Stimulated activated naive B cell treated with anti-CD40 and anti-IgM and Interleukin-4, amounts not matched to agents 10 μg/mL and 1 μg/mL and 100 μg/mL, for 72 hours (primary cell): ENCODE results near the gene CRYBA2.
A peak's percentile ranks its signal among the peaks of the same experiment; 100 is the strongest.

Experiments
- ATAC-seq, 2 donors: fragments of 150-1000 bp; cut with Tn5 transposase; replicated peaks; 2 replicates each; pipeline ENCODE4 v1.10.0; 2021; ENCODE audit warnings: moderate library complexity in 1 of 2
- DNase-seq: peaks from one replicate; pipeline ENCODE4 v3.0.0; 2021
- H3K27ac Mint-ChIP-seq: one replicate; pipeline ENCODE4 v1.8.0; 2022; ENCODE audit warnings: mild to moderate bottlenecking, mixed read lengths
- H3K27me3 Mint-ChIP-seq, 2 donors: one replicate each; pipeline ENCODE4 v1.8.0; 2022; ENCODE audit warnings: mixed read lengths in 2 of 2
- H3K36me3 Mint-ChIP-seq, 2 donors: one replicate each; pipeline ENCODE4 v1.8.0; 2022; ENCODE audit warnings: mixed read lengths in 2 of 2, mild to moderate bottlenecking in 1 of 2
- H3K4me1 Mint-ChIP-seq, 2 donors: one replicate each; pipeline ENCODE4 v1.8.0; 2022; ENCODE audit warnings: mixed read lengths in 2 of 2, mild to moderate bottlenecking in 1 of 2
- H3K4me3 Mint-ChIP-seq, 2 donors: one replicate each; pipeline ENCODE4 v1.8.0; 2022; ENCODE audit warnings: mild to moderate bottlenecking in 2 of 2, mixed read lengths in 2 of 2, moderate library complexity in 1 of 2
- H3K9me3 Mint-ChIP-seq, 2 donors: one replicate each; pipeline ENCODE4 v1.8.0; 2022; ENCODE audit warnings: mixed read lengths in 2 of 2, mild to moderate bottlenecking in 1 of 2

Gene CRYBA2, protein sequence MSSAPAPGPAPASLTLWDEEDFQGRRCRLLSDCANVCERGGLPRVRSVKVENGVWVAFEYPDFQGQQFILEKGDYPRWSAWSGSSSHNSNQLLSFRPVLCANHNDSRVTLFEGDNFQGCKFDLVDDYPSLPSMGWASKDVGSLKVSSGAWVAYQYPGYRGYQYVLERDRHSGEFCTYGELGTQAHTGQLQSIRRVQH

DNA sequence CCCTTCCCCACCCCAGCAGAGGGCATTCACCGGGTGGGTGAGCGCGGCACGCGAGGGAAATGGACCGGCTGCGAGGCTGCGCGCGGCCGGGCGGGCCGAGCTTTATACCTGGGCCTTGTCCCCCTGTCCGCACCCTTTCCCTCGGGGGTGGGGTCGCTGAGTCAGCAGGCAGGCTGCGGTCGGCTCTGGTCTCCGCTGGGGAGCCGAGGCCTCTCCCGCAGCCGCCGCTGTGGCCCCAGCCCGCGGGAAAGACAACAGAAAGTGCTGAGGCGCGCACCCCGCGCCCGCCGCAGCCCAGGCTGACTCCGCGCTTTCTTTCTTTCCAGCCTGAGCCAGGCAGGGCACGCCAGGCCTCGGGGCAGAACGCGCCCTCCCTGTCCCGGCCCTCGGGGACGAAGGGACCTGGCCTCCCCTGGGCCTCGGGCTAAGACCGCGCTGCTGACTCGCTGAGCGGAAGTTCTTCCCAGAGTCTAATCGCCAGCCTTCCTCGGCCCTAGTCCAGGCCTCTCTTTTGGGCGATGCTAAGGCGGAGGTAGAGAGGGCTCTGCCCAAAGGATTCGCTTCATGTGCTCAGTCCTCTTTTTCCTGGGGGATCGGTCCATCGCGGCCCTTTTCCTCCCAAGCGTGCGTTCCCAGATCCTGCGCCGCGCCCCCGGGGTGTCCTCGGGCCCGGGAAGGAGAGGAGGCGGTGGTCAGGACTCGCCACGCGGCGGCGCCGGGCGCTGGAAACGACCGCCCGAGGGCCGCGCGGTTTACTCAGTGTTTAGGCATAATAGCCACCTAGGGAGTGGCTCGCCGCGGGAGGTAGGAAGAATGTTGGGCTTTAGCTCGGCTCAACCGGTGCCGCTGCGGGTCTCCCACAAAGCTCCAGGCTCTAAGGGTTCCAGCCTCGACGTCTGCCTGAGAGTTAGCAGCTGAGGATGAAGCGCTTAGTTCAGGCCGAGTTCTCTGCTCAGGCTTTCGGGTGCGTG, at the start of gene CRYBA2:
Gene CRYBA2, minus strand, starts transcription at position 78 of the 971 bp plus-strand sequence. CDS start 246 bp downstream, outside the sequence.
- Mint-ChIP-seq H3K27ac (peak within 1 kb of the TSS; percentile 25), H3K4me3 (peak within 1 kb of the TSS; percentile 50 to 74), H3K4me1 (peaks cover 14 to 15% of the 10 kb centered on the region in 2 donors), H3K36me3 (no peaks in the 10 kb centered on the region), H3K27me3 (peaks cover 87 to 97% of the 10 kb centered on the region in 2 donors), H3K9me3 (no peaks in the 10 kb centered on the region)
- DNase-seq (no peak), ATAC-seq (no peak)

DNA sequence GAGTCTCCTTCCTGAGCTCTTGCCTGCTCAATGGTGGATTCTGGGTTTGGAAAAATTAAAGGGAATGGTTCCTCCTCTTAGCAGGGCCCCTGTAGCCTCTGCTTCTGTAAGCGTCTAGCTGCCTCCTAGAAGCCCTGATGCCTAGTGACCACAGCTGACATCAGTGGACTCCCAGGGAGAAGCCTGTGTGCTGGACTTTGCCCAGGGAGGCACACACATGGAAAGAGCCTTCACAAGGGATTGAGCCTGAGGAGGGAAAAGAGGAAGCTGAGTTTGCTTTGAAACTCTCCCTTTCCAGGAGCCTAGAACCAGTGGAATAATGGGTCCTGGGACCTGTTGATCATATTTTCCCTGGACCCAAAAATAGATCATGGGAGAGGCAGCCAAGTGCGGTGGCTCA, 49.5 kb upstream of the CRYBA2 start:
- no peaks in the 10 kb centered on the region for H3K9me3 Mint-ChIP-seq
- no peaks in the 10 kb centered on the region for H3K36me3 Mint-ChIP-seq
- DNase-seq (no peak), ATAC-seq (no peak)
- H3K4me3 Mint-ChIP-seq = no peak overlapping the region
- H3K27me3 Mint-ChIP-seq = peaks cover 64 to 82% of the 10 kb centered on the region in 2 donors
- no peak overlapping the region for H3K27ac Mint-ChIP-seq
- H3K4me1 Mint-ChIP-seq = peaks cover 4 to 9% of the 10 kb centered on the region in 2 donors

DNA sequence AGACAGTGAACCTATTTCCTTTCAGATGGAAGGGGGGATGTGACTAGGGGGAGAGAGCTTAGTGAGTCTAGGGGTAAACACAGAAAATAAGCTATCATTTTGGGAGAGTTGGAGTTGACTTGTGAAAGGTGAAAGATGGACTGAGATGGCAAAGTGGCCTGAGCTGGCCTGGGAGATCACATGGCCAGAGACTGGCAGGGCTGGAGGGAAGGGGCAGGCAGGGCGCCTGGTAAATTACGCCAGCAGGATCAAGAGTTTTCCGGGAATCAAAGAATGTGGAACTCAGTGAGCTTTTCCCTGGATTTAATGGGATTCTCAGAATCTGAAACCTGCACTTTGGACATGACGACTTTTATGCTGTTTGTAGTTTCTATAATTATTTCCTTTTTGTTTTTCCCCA, 48.9 kb upstream of the CRYBA2 start:
- peaks cover 64 to 82% of the 10 kb centered on the region in 2 donors for H3K27me3 Mint-ChIP-seq
- ATAC-seq (no peak), DNase-seq (no peak)
- peaks cover 4 to 9% of the 10 kb centered on the region in 2 donors for H3K4me1 Mint-ChIP-seq
- H3K4me3 Mint-ChIP-seq = no peak overlapping the region
- H3K36me3 Mint-ChIP-seq = no peaks in the 10 kb centered on the region
- H3K9me3 Mint-ChIP-seq = no peaks in the 10 kb centered on the region
- H3K27ac Mint-ChIP-seq = no peak overlapping the region

DNA sequence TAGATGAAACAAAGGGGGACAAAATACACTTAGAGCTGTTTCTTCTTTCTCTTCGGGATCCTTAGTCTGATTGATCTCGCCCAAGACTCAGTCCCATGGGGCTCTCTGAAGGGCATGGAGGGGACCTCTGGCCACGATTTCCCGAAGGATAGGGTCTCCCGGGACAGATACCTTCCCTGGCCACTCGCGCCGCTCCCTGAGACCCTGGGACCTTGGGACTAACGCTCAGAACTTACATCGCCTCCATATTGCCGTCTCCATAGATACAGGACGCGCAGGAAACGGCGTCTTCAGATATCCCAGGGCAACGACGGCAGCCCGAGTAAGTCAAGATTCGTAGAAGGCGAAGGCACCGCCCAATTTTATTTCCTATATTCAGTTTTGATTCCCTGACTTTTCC, 48.0 kb upstream of the CRYBA2 start, which contains the start of gene CFAP65:
Gene CFAP65, minus strand, starts transcription at position 265 of the 400 bp plus-strand sequence. CDS start 2,468 bp downstream, outside the sequence.
- no peaks in the 10 kb centered on the region for H3K36me3 Mint-ChIP-seq
- no peak within 1 kb of the TSS for H3K27ac Mint-ChIP-seq
- DNase-seq (no peak), ATAC-seq (peak in 1 of 2 donors; percentile 63)
- H3K9me3 Mint-ChIP-seq = no peaks in the 10 kb centered on the region
- H3K27me3 Mint-ChIP-seq = peaks cover 65 to 83% of the 10 kb centered on the region in 2 donors
- H3K4me1 Mint-ChIP-seq = peaks cover 4 to 9% of the 10 kb centered on the region in 2 donors
- peak within 1 kb of the TSS; percentile 70 to 83 for H3K4me3 Mint-ChIP-seq

DNA sequence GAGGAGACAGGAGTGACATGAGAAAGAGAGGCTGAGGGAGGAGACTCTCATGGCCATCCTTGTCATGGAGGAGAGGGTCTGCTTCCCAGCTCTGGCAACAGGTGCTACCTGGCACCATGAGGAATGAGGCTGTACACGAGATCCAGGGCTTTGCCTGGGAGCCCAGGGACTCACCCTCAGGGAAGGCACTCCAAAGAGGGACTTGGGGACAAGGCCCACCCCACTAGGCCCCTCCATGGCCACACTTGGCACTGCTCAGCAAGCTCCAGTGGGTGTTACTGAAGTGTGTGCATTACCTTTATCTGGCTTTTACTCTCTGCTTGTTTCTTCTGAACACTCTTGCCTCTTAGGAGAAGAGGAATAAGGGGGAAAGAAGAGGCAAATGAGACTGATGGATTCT, 45.4 kb upstream of the CRYBA2 start:
- Mint-ChIP-seq H3K27ac (no peak overlapping the region), H3K4me1 (peaks cover 4 to 9% of the 10 kb centered on the region in 2 donors), H3K4me3 (no peak overlapping the region), H3K36me3 (no peaks in the 10 kb centered on the region), H3K9me3 (no peaks in the 10 kb centered on the region), H3K27me3 (peaks cover 71 to 90% of the 10 kb centered on the region in 2 donors)
- ATAC-seq (no peak), DNase-seq (no peak)

DNA sequence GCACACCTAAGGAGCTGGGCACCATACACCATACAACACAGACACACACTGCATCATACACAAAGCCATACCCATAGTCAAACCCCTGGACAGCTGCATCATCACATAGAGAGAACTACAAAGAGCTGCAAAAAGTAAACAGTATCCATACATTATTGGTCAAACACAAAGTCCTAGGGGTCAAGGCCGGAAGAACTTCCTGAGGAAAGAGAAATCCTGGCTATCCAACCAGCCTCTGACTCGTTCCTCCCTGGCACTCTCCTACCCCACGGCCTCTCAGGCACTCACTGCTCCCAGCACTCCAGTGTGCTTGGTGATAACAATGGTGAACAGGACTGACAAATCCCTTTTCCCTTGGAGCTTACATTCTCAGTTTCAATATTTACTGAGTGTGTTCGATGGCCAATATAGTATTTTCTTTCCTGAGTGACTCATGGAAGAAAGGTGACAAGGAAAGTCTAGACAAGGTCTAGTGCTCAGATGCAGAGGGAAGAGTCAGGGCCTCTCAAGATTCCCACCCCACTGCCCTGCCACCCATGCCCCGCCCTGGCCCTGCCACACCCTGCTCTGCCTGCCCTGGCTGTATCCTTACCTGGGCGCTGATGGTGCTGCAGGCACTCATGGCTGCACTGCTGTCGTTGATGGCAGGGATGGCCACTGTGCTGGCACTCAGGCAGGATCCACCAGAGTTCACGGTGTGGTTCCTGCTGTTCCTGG, 44.7 kb upstream of the CRYBA2 start:
- no peaks in the 10 kb centered on the region for H3K9me3 Mint-ChIP-seq
- no peaks in the 10 kb centered on the region for H3K36me3 Mint-ChIP-seq
- H3K4me1 Mint-ChIP-seq = peaks cover 4 to 9% of the 10 kb centered on the region in 2 donors
- H3K27ac Mint-ChIP-seq = no peak overlapping the region
- no peak overlapping the region for H3K4me3 Mint-ChIP-seq
- H3K27me3 Mint-ChIP-seq = peaks cover 69 to 90% of the 10 kb centered on the region in 2 donors
- no peak for DNase-seq
- ATAC-seq = no peak

DNA sequence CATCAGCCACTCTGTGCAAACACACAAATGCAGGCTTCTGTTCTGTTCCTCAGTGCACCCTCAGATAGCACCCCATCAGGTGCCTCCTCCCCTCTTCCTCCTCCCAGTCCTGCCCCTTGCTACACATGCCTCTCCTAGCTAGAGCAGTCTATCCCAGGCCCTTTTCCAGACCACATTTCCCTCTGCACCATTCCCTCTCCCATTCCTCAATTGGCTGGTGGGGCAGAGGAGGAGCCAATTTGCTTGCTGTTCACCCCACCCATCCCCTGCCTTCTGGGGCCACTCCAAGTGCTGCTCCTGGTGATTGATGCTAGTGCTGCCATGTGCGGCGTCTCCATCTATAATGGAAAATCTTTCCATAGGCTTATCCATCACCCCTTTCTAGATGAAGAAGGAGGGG, 42.7 kb upstream of the CRYBA2 start:
- Mint-ChIP-seq H3K9me3 (no peaks in the 10 kb centered on the region), H3K27me3 (peaks cover 65 to 86% of the 10 kb centered on the region in 2 donors), H3K36me3 (no peaks in the 10 kb centered on the region), H3K4me1 (peaks cover 0 to 2% of the 10 kb centered on the region in 2 donors), H3K27ac (no peak overlapping the region), H3K4me3 (no peak overlapping the region)
- ATAC-seq (no peak), DNase-seq (no peak)

DNA sequence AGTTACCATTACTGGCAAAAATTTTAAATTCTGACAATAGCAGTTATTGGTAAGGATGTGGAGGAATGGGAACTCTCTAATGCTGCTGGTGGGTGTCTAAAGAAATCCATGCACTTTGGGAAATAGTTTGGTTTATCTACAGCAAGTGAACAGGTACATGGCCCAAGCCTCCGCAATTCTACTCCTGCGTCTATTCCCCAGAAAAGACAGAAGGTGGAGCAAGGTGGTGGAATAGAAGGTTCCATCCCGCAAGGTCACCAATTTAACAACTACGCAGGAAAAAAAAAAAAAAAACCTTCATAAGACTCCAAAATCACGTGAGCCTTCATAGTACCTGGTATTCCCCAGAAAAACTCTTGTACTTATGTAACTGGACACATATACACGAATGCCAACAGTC, 41.6 kb upstream of the CRYBA2 start:
- no peaks in the 10 kb centered on the region for H3K36me3 Mint-ChIP-seq

DNA sequence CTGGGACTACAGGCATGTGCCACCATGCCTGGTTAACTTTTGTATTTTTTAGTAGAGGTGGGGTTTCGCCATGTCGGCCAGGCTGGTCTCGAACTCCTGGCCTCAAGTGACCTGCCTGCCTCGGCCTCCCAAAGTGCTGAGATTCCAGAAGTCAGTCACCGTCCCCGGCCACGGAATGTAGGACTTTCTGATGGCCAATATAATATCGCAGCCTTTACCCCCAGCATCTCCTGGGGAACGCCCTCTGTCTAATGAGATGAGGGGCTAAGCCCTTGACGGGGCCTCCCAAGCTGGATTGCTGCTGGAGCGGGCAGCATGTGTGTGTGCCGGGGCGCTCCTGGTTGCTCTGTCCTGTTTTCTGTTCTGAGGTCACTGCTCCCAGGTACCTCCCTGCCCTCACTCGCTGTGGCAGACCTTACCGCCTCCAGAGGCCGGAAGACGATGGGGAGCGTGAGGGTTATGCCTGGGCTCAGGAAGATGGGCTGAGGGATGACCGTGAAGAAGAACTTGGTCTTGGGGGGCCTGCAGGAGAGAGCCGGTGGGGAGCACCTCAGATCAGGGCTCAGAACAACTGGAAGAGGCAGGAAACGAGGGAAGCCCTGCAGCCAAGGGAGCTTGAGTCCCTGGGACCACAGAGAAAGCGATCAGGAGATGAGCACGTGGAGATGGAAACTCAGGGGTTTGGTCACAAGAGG, 39.0 kb upstream of the CRYBA2 start:
- H3K27me3 Mint-ChIP-seq = peaks cover 52 to 79% of the 10 kb centered on the region in 2 donors

More for the DNA sequence above, 41.6 kb upstream of the CRYBA2 start:
- H3K27ac Mint-ChIP-seq = no peak overlapping the region
- H3K4me3 Mint-ChIP-seq = no peak overlapping the region
- H3K4me1 Mint-ChIP-seq = peaks cover under 1 to 2% of the 10 kb centered on the region in 2 donors
- H3K9me3 Mint-ChIP-seq = no peaks in the 10 kb centered on the region
- peaks cover 63 to 84% of the 10 kb centered on the region in 2 donors for H3K27me3 Mint-ChIP-seq
- DNase-seq (no peak), ATAC-seq (no peak)

DNA sequence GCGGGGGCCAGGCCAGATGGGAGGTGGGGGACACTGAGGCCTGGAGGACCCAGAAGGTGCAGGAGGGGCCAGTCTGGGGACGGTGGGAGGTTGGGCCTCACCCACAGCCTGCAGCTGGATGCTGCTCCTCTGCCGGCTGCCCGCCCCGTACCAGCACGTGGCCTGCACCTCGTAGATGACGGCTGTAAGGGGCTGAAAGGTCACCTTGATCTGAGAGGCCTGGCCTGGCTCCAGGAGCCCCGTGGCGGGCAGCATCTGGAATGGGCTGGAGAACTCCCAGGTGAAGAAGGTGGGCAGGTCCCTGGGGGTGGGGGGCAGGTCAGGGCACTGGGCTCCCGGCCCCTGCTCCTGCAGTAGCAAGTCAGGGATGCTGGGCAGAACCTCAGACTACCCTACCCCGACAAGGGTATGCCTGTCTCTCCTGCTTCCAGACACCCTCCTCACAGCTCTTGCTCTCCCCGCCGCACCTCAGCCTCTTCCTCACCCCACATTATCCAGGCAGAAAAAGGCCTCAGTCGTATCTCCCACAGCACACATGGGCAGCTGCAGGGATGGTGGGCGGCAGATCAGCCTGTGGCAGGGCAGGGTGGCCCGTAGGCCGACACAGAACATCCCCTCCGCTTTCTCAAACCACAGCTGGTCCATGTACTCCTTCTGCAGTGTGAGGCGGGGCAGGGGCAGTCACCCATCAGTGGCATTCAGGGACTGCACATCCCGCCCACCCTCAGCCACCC, 38.0 kb upstream of the CRYBA2 start:
- Mint-ChIP-seq H3K27ac (no peak overlapping the region), H3K4me3 (no peak overlapping the region), H3K27me3 (peaks cover 47 to 78% of the 10 kb centered on the region in 2 donors), H3K9me3 (no peaks in the 10 kb centered on the region), H3K4me1 (peaks cover 1 to 5% of the 10 kb centered on the region in 2 donors), H3K36me3 (no peaks in the 10 kb centered on the region)
- no peak for ATAC-seq
- no peak for DNase-seq

More for the DNA sequence above, 39.0 kb upstream of the CRYBA2 start:
- no peaks in the 10 kb centered on the region for H3K9me3 Mint-ChIP-seq
- DNase-seq (no peak), ATAC-seq (no peak)
- no peak overlapping the region for H3K27ac Mint-ChIP-seq
- peaks cover 1 to 5% of the 10 kb centered on the region in 2 donors for H3K4me1 Mint-ChIP-seq
- no peaks in the 10 kb centered on the region for H3K36me3 Mint-ChIP-seq
- no peak overlapping the region for H3K4me3 Mint-ChIP-seq

DNA sequence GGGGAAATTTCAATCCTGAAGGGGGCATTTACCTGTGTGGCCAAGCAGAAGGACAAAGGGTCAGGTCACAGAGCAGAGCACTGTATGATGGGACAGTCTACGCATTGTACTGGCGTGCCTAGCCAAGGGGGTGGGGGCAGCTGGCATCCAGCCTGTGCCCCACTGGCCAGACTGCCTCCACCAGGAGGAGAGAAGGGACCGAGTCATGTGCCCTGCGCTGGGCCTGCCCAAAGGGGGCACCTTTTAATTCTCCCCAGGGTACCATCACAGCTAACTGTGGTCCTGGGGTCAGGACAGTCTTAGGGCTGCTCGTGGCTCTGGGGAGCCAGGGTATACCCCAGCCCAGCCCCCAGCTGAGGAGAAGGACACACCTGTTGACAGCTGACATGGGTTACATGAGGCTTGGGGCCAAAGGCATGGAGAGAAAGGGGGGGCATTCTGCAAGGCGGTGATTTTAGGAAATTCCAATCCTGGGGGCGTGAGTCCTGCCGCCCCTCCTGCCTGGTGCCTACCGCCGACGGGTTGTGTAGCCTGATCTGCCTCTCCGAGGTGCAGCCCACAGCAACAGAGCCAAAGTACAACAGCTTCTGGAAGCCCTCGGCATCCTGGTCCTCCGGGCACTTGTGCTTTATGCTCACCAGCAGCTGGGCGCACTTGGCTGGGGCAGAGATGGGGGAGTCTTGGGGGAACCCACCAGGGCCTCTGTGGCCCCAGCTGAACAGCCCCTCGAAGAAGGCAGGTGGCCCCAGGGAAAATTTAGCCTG, 37.1 kb upstream of the CRYBA2 start:
- ATAC-seq (peak; percentile 10 to 24), DNase-seq (no peak)
- H3K4me1 Mint-ChIP-seq = peaks cover 1 to 5% of the 10 kb centered on the region in 2 donors
- no peaks in the 10 kb centered on the region for H3K36me3 Mint-ChIP-seq
- H3K9me3 Mint-ChIP-seq = no peaks in the 10 kb centered on the region
- no peak overlapping the region for H3K27ac Mint-ChIP-seq
- H3K27me3 Mint-ChIP-seq = peaks cover 38 to 70% of the 10 kb centered on the region in 2 donors
- H3K4me3 Mint-ChIP-seq = no peak overlapping the region

DNA sequence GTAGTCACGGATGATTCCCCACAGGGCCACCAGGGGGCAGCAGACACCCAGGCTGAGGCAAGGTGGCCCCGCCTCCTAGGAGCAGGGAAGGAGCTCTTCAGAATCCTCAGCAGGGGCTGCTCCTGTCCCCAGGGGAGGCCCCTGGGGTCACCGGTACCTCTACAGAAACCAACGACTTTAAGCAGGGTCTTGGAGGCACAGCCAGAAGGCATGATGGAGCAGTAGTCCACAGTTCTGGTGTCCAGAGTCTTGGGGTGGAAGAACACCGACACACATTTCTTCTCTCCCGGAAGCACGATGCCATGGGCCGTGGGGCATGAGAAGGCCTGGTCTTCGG, 36.6 kb upstream of the CRYBA2 start:
- Mint-ChIP-seq H3K4me3 (no peak overlapping the region), H3K4me1 (peaks cover 1 to 5% of the 10 kb centered on the region in 2 donors), H3K27ac (no peak overlapping the region), H3K9me3 (no peaks in the 10 kb centered on the region), H3K27me3 (peaks cover 41 to 65% of the 10 kb centered on the region in 2 donors), H3K36me3 (no peaks in the 10 kb centered on the region)
- peak; percentile 44 for DNase-seq
- peak; percentile 88 to 92 for ATAC-seq
